HuH-7 (cell line): ENCODE results near the gene MLYCD.

Source experiments
- DNase-seq: peaks from one replicate; pipeline ENCODE4 v3.0.0; 2011; ENCODE audit warnings: low spot score

MLYCD gene

GRCh38 chr16:83899272-83899897 lies 470 bp downstream of the MLYCD start:
- peak; percentile 54 for DNase-seq

GRCh38 chr16:83899978-83900377 lies 1.1 kb downstream of the MLYCD start:
- DNase-seq = no peak

GRCh38 chr16:83900571-83900970 lies 1.7 kb downstream of the MLYCD start:
- DNase-seq = no peak

GRCh38 chr16:83901101-83901500 lies 2.2 kb downstream of the MLYCD start:
- no peak for DNase-seq

- no peak for DNase-seq
Observed at GRCh38 chr16:83903751-83904150, 4.8 kb downstream of the MLYCD start.

- no peak for DNase-seq
Observed at GRCh38 chr16:83906683-83907082, 7.8 kb downstream of the MLYCD start.

GRCh38 chr16:83907111-83907510 lies 8.2 kb downstream of the MLYCD start:
- DNase-seq = no peak

- no peak for DNase-seq
Observed at GRCh38 chr16:83907631-83908250, 8.8 kb downstream of the MLYCD start.

- no peak for DNase-seq
Observed at GRCh38 chr16:83908798-83909197, 9.9 kb downstream of the MLYCD start.

- no peak for DNase-seq
Observed at GRCh38 chr16:83911290-83911689, 12.4 kb downstream of the MLYCD start.

GRCh38 chr16:83912519-83913244 lies 13.8 kb downstream of the MLYCD start:
- DNase-seq = no peak

GRCh38 chr16:83913245-83913633 lies 14.3 kb downstream of the MLYCD start:
- no peak for DNase-seq

- no peak for DNase-seq
Observed at GRCh38 chr16:83914091-83914710, 15.3 kb downstream of the MLYCD start.

GRCh38 chr16:83915081-83915480 lies 16.2 kb downstream of the MLYCD start:
- no peak for DNase-seq

- DNase-seq = no peak
Observed at GRCh38 chr16:83915491-83915890, 16.6 kb downstream of the MLYCD start.

- no peak for DNase-seq
Observed at GRCh38 chr16:83917152-83918120, 18.5 kb downstream of the MLYCD start.

- no peak for DNase-seq
Observed at GRCh38 chr16:83920894-83921491, 22.1 kb downstream of the MLYCD start.

GRCh38 chr16:83923581-83924365 lies 24.9 kb downstream of the MLYCD start:
- DNase-seq = no peak

- no peak for DNase-seq
Observed at GRCh38 chr16:83924686-83925085, 25.8 kb downstream of the MLYCD start.

- no peak for DNase-seq
Observed at GRCh38 chr16:83925095-83925905, 26.4 kb downstream of the MLYCD start.
